Fibroblast of lung (primary cell): ENCODE data around the gene MVP.

Experiments
- EZH2 ChIP-seq: IDR thresholded peaks from 2 replicates; pipeline ENCODE4 v1.5.1; 2012; ENCODE audit warnings: low read length, control low read depth, mild to moderate bottlenecking; ENCODE audit errors: missing control alignments
- TF ChIP-seq, protein P1 (sequence below), 2 donors: IDR thresholded peaks in 1 of 2; conservative IDR thresholded peaks in 1 of 2; 1 replicate in 1 of 2; 2 replicates in 1 of 2; pipeline ENCODE4 v1.5.1; 2011 to 2012; ENCODE audit warnings: low read length in 2 of 2, control low read depth in 1 of 2, inconsistent platforms in 1 of 2, low read depth in 1 of 2, mild to moderate bottlenecking in 1 of 2

DNA sequence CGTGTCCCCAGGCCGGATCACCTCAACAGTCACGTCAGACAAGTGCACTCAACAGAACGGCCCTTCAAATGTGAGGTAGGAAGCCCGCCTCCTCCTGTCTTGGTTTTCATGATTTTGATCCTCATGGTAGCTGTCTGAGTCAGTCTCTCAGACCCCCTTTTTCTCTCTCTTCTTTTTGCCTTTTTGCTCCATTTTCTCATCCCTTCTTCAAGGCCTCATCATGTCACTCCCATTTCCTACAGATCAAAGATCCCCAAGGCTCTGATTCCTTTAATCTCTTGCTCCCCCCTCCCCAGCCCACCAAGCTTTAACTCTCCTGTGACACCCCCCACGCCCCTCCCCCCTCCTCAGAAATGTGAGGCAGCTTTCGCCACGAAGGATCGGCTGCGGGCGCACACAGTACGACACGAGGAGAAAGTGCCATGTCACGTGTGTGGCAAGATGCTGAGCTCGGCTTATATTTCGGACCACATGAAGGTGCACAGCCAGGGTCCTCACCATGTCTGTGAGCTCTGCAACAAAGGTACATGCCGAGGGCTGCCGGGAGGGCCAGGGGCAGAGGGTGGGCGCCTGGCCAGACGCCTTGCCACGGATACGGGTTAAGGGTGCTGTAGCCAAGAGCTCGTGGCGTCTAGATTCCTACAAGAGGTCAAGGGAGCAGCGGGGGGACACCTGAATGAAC lies 11.9 kb upstream of the MVP start:
- TF ChIP-seq, protein P1, sequence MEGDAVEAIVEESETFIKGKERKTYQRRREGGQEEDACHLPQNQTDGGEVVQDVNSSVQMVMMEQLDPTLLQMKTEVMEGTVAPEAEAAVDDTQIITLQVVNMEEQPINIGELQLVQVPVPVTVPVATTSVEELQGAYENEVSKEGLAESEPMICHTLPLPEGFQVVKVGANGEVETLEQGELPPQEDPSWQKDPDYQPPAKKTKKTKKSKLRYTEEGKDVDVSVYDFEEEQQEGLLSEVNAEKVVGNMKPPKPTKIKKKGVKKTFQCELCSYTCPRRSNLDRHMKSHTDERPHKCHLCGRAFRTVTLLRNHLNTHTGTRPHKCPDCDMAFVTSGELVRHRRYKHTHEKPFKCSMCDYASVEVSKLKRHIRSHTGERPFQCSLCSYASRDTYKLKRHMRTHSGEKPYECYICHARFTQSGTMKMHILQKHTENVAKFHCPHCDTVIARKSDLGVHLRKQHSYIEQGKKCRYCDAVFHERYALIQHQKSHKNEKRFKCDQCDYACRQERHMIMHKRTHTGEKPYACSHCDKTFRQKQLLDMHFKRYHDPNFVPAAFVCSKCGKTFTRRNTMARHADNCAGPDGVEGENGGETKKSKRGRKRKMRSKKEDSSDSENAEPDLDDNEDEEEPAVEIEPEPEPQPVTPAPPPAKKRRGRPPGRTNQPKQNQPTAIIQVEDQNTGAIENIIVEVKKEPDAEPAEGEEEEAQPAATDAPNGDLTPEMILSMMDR (conservative IDR thresholded peaks at IDR 0.05 in 1 of 2, IDR thresholded peaks at IDR 0.05 in 1 of 2; ENCODE audit: low read depth in 1 of 2, low read length in 2 of 2) = no peak
- no peak for TF ChIP-seq EZH2
